ENCODE data around the gene KIFBP.

Gene KIFBP

DNA sequence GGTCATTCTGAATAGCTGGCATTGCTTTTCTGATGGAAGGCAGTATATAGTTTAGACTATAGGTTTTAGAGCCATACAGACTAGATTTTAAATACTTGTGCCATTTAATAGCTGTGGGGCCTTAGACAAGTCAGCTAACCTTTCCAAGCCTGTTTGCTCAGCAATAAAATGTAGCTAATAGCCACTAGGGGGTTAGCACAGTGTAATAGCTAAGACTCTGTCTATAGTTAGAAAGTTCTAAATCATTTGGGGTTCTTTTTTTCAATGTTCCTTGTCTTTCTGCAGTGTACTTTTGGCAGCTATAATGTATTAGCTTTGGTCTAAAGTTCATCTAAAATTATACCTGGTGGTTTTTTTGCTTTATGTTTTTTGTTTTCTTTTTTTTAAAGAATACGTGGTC lies 7.5 kb upstream of the KIFBP start:
- no peak for DNase-seq (ENCODE audit: low read depth)
- TF ChIP-seq, protein P1, sequence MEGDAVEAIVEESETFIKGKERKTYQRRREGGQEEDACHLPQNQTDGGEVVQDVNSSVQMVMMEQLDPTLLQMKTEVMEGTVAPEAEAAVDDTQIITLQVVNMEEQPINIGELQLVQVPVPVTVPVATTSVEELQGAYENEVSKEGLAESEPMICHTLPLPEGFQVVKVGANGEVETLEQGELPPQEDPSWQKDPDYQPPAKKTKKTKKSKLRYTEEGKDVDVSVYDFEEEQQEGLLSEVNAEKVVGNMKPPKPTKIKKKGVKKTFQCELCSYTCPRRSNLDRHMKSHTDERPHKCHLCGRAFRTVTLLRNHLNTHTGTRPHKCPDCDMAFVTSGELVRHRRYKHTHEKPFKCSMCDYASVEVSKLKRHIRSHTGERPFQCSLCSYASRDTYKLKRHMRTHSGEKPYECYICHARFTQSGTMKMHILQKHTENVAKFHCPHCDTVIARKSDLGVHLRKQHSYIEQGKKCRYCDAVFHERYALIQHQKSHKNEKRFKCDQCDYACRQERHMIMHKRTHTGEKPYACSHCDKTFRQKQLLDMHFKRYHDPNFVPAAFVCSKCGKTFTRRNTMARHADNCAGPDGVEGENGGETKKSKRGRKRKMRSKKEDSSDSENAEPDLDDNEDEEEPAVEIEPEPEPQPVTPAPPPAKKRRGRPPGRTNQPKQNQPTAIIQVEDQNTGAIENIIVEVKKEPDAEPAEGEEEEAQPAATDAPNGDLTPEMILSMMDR (IDR thresholded peaks at IDR 0.05; ENCODE audit: control insufficient read depth, insufficient read depth, low read depth, low read length, missing control alignments): no peak
- no peak overlapping the region for H3K4me3 ChIP-seq (ENCODE audit: control insufficient read depth, low read depth, low read length)

DNA sequence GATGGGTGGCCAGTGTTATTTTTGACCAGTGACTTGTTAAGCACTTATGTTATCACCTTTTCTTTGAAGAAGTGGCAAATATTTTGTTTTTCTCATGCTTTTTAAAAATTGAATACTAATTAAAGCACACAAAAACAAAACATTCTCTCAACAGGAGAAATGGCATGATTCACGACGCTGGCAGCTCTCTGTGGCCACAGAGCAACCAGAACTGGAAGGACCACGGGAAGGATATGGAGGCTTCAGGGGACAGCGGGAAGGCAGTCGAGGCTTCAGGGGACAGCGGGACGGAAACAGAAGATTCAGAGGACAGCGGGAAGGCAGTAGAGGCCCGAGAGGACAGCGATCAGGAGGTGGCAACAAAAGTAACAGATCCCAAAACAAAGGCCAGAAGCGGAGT lies 6.2 kb upstream of the KIFBP start:
- TF ChIP-seq, protein P1 (IDR thresholded peaks at IDR 0.05; ENCODE audit: control insufficient read depth, insufficient read depth, low read depth, low read length, missing control alignments): no peak
- DNase-seq (ENCODE audit: low read depth): no peak
- H3K4me3 ChIP-seq (ENCODE audit: control insufficient read depth, low read depth, low read length): no peak overlapping the region

DNA sequence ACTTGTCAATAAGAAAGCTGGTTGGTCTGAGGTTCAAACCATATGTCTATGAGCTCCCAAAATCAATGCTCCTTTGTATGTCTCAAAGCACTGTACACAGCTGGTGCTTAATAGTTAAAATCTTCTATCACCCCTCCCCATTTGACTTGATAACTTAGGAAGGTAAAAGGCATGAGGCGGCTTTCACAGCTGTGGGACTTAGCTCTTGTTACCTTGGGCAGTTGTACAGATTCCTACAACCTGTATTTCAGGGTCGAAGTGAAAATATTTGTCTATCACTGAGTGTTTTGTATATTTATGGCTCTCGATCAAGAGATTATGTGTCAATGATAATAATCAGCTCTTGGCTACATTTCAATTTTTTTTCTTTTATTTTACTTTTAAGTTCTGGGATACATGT lies 992 bp upstream of the KIFBP start:
- no peak overlapping the region for H3K4me3 ChIP-seq (ENCODE audit: control insufficient read depth, low read depth, low read length)
- no peak for DNase-seq (ENCODE audit: low read depth)
- TF ChIP-seq, protein P1 (IDR thresholded peaks at IDR 0.05; ENCODE audit: control insufficient read depth, insufficient read depth, low read depth, low read length, missing control alignments): no peak

DNA sequence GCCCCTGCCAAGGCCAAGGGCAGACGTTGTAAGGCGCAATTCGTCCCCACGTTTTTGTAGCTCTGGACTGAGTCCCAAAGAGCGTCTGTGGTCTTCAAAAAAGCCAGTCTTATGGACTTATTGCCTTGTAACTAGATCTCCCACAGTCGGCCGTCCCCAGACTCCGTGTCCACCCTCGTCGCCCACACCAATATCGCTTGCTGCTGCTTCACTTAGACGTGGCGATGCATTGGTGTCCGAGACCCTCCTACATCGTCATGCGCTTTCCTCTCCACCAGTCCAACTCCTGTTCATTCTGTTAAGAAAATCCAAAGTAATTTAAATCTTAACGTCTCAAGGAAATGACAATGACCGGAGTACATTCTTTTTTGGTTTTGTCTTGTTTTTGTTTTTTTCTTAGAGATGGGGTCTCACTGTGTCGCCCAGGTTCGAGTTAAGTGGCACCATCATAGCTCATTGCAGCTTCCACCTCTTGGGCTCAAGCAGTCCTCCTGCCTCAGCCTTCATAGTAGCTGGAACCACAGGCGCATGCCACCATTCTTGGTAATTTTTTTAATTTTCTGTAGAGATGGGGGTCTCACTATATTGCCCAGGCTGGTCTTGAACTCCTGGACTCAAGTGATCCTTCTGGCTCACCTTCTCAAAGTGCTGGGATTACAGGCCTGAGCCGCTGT lies 851 bp downstream of the KIFBP start:
- no peak for DNase-seq (ENCODE audit: low read depth)
- H3K4me3 ChIP-seq (ENCODE audit: control insufficient read depth, low read depth, low read length): peak overlapping the region; percentile 99
- TF ChIP-seq, protein P1 (IDR thresholded peaks at IDR 0.05; ENCODE audit: control insufficient read depth, insufficient read depth, low read depth, low read length, missing control alignments): no peak

DNA sequence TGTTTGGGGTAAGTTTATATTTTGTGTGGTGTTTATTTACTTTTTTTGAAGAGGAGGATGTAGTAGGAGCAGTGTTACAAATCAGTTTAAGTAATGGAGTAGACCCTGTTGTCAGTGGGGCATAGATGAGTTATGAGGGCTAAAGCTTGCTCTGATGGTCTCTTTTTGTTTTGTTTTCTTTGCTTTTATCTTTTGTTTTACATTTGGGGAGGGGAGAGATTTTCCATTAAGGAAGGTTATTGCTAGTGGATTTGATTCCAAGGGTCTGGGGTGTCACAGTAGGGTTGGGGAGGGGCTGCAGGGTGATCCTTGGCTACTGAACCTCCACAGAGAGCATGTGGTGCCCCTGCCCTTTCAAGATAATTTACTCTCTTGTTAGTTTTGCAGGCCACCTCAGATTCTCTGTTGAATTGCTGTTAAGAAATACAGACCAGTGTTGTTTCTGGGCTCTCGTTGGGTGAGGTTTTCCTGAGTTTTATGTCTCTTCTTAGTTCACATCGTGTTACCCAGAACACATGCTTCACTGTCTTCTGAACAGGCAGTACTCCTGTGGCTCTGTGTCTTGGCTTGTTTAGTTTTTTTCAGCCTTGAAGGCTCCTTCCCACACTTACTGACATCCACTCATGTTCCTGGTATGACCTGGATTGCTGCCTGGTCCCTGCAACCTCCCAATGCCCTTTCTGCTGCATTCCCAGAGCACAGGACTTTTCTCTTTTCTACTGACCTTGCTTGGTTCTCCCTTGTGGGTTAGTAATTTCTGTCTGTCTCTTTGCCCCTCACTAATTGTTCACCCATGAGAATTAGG lies 4.2 kb downstream of the KIFBP start:
- peak; percentile 81 for DNase-seq (ENCODE audit: low read depth)
- TF ChIP-seq, protein P1 (IDR thresholded peaks at IDR 0.05; ENCODE audit: control insufficient read depth, insufficient read depth, low read depth, low read length, missing control alignments): no peak
- no peak overlapping the region for H3K4me3 ChIP-seq (ENCODE audit: control insufficient read depth, low read depth, low read length)

DNA sequence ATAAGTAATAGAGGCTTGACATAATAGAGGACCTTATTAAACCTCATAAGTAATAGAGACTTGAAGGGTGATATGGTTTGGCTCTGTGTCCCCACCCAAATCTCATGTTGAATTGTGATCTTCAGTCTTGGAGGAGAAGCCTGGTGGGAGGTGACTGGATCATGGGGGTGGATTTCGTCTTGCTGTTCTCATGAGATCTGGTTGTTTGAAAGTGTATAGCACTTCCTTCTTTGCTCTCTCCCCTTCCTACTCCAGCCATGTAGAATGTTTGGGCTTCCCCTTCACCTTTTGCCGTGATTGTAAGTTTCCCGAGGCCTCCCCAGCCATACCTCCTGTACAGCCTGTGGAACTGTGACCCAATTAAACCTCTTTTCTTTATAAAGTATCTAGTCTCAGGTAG lies 8.6 kb downstream of the KIFBP start:
- TF ChIP-seq, protein P1 (IDR thresholded peaks at IDR 0.05; ENCODE audit: control insufficient read depth, insufficient read depth, low read depth, low read length, missing control alignments): no peak
- H3K4me3 ChIP-seq (ENCODE audit: control insufficient read depth, low read depth, low read length): no peak overlapping the region
- no peak for DNase-seq (ENCODE audit: low read depth)
